ENCODE measurements around the gene MYH10.

MYH10 gene

GRCh38 chr17:8602679-8603078 is 27.8 kb downstream of the MYH10 start:
- no peak for DNase-seq

GRCh38 chr17:8599351-8600011 is 31.0 kb downstream of the MYH10 start:
- no peak for DNase-seq

- DNase-seq, result no peak
These were observed 31.6 kb downstream of the MYH10 start for GRCh38 chr17:8598913-8599312.

DNA sequence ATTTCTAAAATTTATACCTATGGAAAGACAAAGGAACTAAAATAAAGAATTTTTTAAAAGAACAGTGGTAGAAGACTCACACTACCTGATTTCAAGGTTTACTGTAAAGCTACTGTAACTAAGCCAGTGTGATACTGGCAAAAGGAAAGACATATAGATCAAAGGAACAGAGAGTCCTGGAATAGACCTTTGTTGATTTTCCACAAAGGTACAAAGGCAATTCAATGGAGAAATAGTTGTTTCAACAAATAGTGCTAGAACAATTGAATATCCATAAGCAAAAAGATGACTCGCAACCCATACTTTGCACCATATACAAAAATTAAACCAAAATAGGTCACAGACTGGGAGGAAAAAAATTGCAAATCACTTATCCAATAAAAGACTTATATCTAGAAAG is 36.7 kb downstream of the MYH10 start:
- no peak for DNase-seq

DNA sequence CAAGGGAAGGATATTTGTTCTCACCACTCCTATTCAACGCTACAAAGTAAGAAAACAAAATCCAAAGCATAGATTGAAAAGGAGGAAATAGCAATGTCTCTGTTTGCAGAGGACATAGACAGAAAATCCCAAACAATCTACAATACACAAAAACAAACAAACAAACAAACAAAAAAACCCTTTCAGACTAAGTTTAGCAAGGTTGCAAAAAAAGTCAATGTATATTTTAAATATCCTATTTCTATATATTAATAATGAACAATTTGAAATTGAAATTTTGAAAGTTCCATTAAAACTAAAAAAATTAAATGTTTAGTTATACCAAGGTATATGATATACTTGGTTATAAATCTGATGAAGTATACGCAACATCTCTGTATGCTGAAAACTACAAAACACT is 37.2 kb downstream of the MYH10 start:
- DNase-seq, result no peak

- DNase-seq, result no peak
These were observed 41.5 kb downstream of the MYH10 start for GRCh38 chr17:8588877-8589554.

DNA sequence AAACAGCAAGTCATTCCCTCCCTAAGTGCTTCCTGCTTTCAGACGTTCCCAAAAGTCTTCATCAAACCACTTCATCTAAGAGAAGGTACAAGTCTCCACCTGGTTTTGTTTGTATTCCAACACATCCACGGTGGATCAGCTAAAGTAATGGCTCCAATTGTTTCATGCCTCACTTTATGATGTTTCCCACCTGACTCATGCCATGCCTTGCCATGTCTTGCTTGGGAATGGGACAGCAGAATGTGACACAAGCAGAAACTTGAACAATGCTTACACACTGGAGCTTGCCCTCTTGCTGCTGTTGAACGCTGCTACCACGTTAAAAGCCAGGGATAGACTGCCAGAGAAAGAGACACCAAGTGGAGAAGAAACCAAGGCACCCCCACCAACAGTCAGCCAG is 43.8 kb downstream of the MYH10 start:
- no peak for DNase-seq

DNA sequence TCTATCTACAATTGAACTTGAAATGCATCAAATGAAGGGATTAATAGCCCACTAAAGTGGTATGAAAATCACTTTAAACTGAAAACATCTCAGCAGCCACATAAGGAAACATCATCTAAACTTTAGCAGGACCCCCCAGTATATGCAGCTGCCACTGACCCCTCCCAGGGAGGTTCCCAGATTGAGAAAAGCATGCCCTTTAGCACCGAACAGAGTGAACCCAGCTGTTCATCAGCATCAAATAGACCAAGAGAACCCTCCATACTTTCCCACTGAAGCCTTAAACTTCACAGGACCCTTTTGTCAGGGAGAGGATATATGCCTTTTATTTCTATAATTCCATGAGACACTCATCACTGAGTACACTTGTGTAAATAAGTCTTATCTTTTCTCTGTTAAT is 44.6 kb downstream of the MYH10 start:
- DNase-seq, result no peak

DNA sequence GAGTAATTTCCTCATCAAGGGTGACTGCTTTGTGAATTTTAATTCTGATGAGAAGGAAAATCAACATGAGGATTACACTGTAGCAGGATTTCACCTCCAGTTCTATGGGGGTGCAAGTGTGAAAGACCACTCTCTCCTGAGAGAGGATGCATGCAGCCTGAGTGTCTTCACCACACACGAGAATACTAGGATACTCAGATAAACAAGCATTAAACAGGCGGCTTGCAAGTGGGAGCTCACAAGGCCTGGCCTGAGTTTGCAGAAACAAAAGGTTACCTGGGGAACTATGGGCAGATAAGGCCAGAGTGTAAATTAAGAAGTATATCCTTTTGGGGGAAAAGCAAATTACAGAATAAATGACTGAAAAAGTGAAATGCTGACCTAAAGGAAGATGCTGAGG is 46.6 kb downstream of the MYH10 start:
- DNase-seq, result no peak

GRCh38 chr17:8580952-8581658 is 49.4 kb downstream of the MYH10 start:
- no peak for DNase-seq

GRCh38 chr17:8577868-8578267 is 52.7 kb downstream of the MYH10 start:
- DNase-seq, result no peak

GRCh38 chr17:8576559-8577294 is 53.8 kb downstream of the MYH10 start:
- no peak for DNase-seq

DNA sequence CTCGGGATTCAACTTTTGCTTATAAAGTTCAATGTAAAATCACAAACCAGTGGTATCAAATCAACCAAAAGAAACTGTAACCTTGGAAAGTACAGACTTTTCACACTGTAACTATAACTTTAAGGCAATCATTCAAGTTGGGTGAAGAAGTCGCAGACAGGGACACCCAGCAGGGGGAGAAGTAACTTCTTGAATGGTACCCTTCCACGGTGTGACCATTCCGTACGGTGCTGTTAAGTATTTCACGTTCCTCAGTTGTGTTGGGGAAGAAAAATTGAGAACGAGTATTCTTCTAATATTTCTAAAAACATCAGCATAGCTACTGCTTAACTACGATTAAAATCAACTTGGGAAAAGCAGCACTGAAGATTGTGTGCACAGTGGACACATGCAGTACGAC is 55.8 kb downstream of the MYH10 start:
- DNase-seq, result no peak

DNA sequence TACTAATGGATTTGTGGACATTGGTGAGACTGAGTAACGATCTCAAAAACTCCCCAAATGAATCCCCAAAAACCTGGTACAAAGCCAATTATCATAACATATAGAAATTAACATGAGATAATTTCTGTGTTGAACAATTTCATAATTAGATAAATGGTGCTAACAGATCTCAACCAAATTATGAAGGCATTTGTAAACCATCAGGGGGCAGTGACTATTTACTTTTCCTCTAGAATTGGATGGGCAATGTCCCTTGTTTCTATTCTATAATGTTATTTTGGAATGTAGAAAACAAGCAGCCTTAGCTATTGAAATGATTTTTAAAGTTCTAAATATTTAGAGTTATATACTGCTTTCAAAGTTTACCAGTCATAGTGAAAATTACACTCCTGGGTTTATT is 57.8 kb downstream of the MYH10 start:
- DNase-seq, result no peak

DNA sequence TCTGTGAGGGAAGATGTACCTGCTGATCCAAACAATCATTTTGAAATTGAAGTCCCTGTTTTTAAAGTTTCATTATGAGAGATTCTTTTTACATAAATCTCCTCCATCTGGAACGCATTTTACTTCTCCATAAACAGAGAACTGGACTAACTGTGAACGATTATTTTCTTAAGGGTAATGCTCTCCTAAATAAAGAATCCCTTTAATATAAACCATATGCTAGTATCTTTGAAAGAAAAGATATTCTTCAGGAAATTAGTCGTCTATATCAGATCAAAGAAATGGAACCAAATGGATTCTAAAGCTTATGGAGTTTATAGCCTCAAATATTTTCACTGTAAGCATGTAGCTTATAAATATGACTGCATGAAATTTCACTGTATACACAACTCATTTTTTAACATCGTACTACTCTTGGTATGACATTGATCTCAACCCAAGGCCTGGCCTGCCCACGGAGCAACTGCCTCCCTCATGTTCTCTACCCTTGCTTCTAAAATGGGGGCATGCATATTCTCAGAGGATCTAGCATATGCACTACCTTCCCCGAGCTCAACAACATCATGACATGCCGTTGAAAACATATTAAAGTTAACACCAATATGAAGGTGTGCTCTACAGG is 66.4 kb downstream of the MYH10 start:
- no peak for DNase-seq

GRCh38 chr17:8563024-8563776 is 67.3 kb downstream of the MYH10 start:
- DNase-seq, result no peak

GRCh38 chr17:8558144-8558543 is 72.4 kb downstream of the MYH10 start:
- no peak for DNase-seq

DNA sequence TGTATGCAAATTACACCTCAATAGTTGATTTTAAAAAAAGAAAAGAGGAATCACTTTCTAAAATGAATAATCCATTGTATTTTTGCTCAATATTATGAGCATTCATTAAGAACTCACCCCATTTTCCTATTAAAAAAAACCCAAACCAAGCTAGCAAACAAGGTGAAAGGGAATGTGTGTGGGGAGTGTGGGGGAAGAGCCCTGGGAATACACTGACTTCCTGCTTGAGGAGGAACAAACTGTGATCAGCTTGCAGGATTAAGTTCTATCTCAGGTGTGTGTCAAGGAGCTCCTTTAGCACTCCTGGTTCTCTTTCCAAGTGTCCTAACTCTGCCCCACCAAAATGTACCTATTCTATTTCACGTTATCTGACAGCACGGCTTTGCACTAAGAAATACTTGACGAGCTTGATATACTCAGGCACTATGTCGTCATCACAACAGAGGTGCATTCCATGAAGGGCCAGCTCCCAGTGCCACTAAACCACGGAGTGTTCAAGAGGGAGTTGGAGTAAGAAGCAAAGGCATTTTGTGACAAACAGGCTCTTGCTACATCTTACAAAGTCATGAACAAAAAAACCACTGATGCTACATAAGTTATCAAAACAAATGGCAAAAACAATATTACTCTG is 73.2 kb downstream of the MYH10 start:
- DNase-seq, result no peak

- DNase-seq, result no peak
These were observed 74.5 kb downstream of the MYH10 start for GRCh38 chr17:8556074-8556473.

DNA sequence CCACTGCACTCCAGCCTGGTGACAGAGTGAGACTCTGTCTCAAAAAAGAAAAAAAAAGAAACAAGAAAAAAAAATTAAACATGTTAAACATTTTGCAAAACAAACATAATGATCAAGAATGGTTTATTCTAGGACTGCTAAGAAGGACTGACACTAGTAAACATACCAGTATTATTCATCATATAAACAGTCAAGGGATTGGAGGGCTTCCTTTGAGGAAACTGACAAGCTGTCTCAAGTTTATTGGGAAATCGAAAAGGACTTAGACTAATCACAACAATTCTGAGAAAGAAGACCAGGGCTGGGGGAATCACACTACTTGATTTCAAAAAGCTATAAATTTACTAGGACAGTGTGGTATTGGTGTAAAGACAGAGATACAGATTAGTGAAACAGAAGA is 75.5 kb downstream of the MYH10 start:
- no peak for DNase-seq

DNA sequence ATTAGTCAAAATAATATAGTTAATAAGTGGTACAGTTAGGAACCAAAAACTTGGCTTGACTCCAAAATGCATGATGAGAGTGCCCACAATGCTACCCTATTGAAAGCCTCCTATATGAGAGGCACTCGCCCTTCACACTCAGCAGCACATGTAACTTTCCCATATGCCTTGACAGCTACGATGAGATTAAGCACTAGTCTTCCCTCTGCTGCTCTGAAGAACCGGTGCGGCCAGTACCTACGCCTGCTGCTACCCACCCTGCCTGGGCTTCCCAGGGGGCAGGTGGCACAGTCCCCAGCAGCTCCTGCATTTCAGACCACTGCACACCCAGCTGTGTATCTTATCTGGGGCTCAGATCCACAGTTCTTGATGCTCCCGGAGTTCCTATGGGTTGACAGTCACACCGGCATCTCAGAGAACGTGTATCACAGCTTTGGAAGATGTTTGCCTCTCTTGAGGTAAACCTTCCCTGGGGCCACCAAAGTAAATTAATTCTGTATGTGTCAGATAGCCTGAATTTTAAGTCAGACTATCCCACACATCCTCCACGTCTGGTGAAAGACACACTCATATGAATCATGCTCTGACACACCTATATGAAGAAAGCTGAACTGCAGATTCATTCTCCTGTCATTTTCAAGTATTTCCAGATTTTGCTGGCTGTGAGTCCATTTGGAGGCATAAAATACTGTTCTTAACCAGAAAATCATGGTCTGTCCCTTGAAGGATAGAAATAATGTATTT is 77.8 kb downstream of the MYH10 start:
- DNase-seq, result no peak
